Body of pancreas (tissue), 4 donors: ENCODE data around the gene C1orf94. TPM values are rescaled to one million over a fixed set of nuclear protein-coding genes. Genes with fewer than 3 reads are reported as not detected.

Experiments
- ATAC-seq: fragments of 150-250 bp; one replicate; pipeline ENCODE4 v1.9.1; 2016
- DNase-seq, 4 donors: peaks; one replicate each; pipeline ENCODE4 v3.0.0-alpha.2; 2019
- H3K27ac ChIP-seq, 4 donors: fragments of 200-600 bp; sonication (generic); 1 replicate in 3 of 4; 2 replicates in 1 of 4; pipeline versions ENCODE4 v1.5.1 to v1.6.1; 2016 to 2019; ENCODE audit warnings: mild to moderate bottlenecking in 1 of 4, mixed read lengths in 1 of 4, moderate library complexity in 1 of 4
- H3K27me3 ChIP-seq, 2 donors: fragments of 200-600 bp; sonication (generic); one replicate each; pipeline ENCODE4 v1.6.0; 2016; ENCODE audit warnings: mild to moderate bottlenecking in 1 of 2
- H3K36me3 ChIP-seq, 2 donors: fragments of 200-600 bp; sonication (generic); replicated peaks in 1 of 2; 2 replicates each; pipeline ENCODE4 v1.5.1; 2016; ENCODE audit warnings: low read depth in 2 of 2; ENCODE audit not compliant: insufficient read depth in 1 of 2
- H3K4me1 ChIP-seq: fragments of 200-600 bp; sonication (generic); one replicate; pipeline ENCODE4 v1.6.0; 2016
- H3K4me3 ChIP-seq, 2 donors: fragments of 200-600 bp; sonication (generic); 1 replicate in 1 of 2; 2 replicates in 1 of 2; pipeline ENCODE4 v1.5.1; 2016 to 2019
- H3K9me3 ChIP-seq, 3 donors: fragments of 200-600 bp; sonication (generic); 1 replicate in 2 of 3; 2 replicates in 1 of 3; pipeline ENCODE4 v1.5.1; 2016
- POLR2A ChIP-seq, 3 donors: fragments of 450-650 bp; IDR thresholded peaks; one replicate each; pipeline ENCODE4 v1.6.1; 2016; ENCODE audit warnings: antibody characterized with exemption in 3 of 3, mild to moderate bottlenecking in 2 of 3
- WGBS, 2 donors: methylation state at CpG; one replicate each; pipeline ENCODE4 v1.1.5; 2017; 5-methylcytosine and 5-hydroxymethylcytosine counted together
- intact Hi-C: fragments of 100-400 bp; cut with DNase I; formaldehyde crosslinking; loops from one replicate; pipeline ENCODE4 v1.15.1; 2023
- total RNA-seq, 2 donors: library from RNA; depleted of rRNA; stranded (reverse); fragments of >200 nt; gene quantifications; one replicate each; pipeline ENCODE4 v1.1.0, GENCODE V29; 2016
- TF ChIP-seq, protein P1 (sequence below), 7 experiments: fragments of 450-650 bp in 4 of 7; fragments of 200-600 bp in 3 of 7; sonication (generic) in 3 of 7; IDR thresholded peaks; one replicate each; pipeline ENCODE4 v1.5.1; 2016 to 2019; ENCODE audit warnings: antibody characterized with exemption in 7 of 7

C1orf94 gene
- total RNA-seq, 2 donors from 2014 or later = not detected

DNA sequence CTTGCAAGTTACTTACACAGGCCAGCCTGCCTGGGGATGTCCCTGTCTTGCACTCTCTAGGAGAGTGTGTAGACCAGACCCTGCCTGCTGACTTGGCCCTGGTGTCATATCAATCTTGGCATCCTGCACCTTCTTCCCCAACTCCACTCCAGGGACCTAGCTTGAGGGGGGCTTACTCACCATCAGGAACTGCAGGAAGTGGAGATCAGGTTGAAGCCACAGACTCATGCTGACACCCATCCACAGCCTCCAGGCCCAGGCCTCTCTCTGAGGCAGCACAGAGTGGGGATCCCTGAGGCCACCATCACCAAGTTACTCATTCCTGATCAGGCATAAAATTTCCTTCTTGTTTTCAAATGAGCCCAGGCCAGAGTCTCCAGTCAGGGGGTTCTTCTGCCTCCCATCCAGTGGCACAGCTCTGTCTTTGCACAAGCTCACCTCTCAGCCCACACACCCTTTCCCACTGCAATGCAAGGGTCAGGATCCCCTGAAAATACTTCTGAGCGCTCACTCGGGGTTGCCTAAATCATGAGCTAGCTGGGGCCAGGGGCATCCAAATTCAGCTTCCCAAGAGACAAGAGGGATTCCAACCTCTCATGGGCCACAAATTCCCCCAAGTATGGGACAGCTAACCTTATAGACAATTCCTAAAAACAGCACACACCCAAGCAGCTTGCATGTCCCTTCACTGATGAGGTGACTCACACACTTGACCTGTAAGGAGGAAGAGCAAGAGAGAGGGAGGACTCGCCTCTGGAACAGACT is 45.1 kb upstream of the C1orf94 start:
- no peak overlapping the region for H3K27ac ChIP-seq
- intact Hi-C loops = no loop called here
- 74 to 90% methylated on average over 2 to 3 of the region's 3 CpGs for WGBS, 2 donors

DNA sequence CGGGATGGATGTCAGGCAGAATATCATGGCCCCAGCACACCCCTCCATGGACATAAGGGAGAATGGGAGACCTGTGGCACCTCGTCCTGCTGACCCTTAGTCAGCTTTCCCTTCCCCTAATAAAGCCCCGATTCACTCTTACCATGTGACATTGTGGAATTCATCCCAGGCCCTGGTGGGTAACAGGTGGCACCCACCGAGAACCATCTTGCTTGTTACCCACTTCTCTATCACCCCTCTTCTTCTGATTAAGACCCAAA is 44.6 kb upstream of the C1orf94 start:
- intact Hi-C loops = no loop called here
- no peak overlapping the region for H3K4me3 ChIP-seq
- DNase-seq = no peak
- ATAC-seq = no peak
- H3K9me3 ChIP-seq = no peaks in the 10 kb centered on the region
- 77 to 80% methylated on average over 4 of the region's 4 CpGs for WGBS, 2 donors
- no peaks in the 10 kb centered on the region for H3K36me3 ChIP-seq
- H3K4me1 ChIP-seq = no peaks in the 10 kb centered on the region
- H3K27me3 ChIP-seq = no peaks in the 10 kb centered on the region
- TF ChIP-seq, protein P1, sequence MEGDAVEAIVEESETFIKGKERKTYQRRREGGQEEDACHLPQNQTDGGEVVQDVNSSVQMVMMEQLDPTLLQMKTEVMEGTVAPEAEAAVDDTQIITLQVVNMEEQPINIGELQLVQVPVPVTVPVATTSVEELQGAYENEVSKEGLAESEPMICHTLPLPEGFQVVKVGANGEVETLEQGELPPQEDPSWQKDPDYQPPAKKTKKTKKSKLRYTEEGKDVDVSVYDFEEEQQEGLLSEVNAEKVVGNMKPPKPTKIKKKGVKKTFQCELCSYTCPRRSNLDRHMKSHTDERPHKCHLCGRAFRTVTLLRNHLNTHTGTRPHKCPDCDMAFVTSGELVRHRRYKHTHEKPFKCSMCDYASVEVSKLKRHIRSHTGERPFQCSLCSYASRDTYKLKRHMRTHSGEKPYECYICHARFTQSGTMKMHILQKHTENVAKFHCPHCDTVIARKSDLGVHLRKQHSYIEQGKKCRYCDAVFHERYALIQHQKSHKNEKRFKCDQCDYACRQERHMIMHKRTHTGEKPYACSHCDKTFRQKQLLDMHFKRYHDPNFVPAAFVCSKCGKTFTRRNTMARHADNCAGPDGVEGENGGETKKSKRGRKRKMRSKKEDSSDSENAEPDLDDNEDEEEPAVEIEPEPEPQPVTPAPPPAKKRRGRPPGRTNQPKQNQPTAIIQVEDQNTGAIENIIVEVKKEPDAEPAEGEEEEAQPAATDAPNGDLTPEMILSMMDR (IDR thresholded peaks at IDR 0.05) = no peak
- no peak for TF ChIP-seq POLR2A (IDR thresholded peaks at IDR 0.05)
- H3K27ac ChIP-seq = no peak overlapping the region

More for the DNA sequence above, 45.1 kb upstream of the C1orf94 start:
- DNase-seq (no peak), ATAC-seq (no peak)
- Histone ChIP-seq H3K4me3 (no peak overlapping the region), H3K4me1 (no peaks in the 10 kb centered on the region), H3K36me3 (no peaks in the 10 kb centered on the region), H3K27me3 (no peaks in the 10 kb centered on the region), H3K9me3 (no peaks in the 10 kb centered on the region)
- TF ChIP-seq, protein P1 (IDR thresholded peaks at IDR 0.05) = no peak
- no peak for TF ChIP-seq POLR2A (IDR thresholded peaks at IDR 0.05)

DNA sequence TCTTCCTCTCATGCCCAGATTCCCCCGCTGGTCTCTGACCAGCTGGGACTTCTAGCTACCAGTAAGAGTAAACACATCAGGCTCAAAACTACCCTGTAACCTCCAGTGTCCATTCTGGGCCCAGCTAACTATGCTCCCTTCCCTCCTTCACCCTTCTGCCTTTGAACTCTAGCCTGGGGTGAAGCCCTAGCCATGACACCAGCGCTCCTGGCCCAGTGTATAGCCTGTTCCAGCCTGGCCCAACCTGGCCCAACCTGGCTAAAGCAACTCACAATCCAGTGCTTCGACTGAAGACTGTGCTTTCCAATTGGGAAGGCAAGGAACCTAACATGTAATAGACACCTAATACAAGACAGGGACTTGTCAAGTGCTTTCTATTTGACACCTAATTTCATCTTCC is 39.3 kb upstream of the C1orf94 start:
- H3K4me3 ChIP-seq = no peak overlapping the region
- H3K27me3 ChIP-seq = no peaks in the 10 kb centered on the region
- DNase-seq (no peak), ATAC-seq (no peak)
- no peak for TF ChIP-seq POLR2A (IDR thresholded peaks at IDR 0.05)
- TF ChIP-seq, protein P1 (IDR thresholded peaks at IDR 0.05) = no peak
- no peaks in the 10 kb centered on the region for H3K9me3 ChIP-seq
- WGBS, 2 donors = 69 to 76% methylated on average over 3 of the region's 3 CpGs
- no peaks in the 10 kb centered on the region for H3K36me3 ChIP-seq
- intact Hi-C loops = no loop called here
- no peaks in the 10 kb centered on the region for H3K4me1 ChIP-seq
- no peak overlapping the region for H3K27ac ChIP-seq

- WGBS, 2 donors = 54 to 55% methylated on average over 7 of the region's 7 CpGs
- Histone ChIP-seq H3K27ac (no peak overlapping the region), H3K4me3 (no peak overlapping the region), H3K9me3 (no peaks in the 10 kb centered on the region), H3K4me1 (no peaks in the 10 kb centered on the region), H3K36me3 (no peaks in the 10 kb centered on the region), H3K27me3 (no peaks in the 10 kb centered on the region)
- no peak for TF ChIP-seq POLR2A (IDR thresholded peaks at IDR 0.05)
- TF ChIP-seq, protein P1 (IDR thresholded peaks at IDR 0.05) = no peak
- intact Hi-C loops = no loop called here
- DNase-seq = no peak
- ATAC-seq = no peak
Measured at GRCh38 chr1:34140011-34140676, 36.6 kb upstream of the C1orf94 start.

GRCh38 chr1:34143975-34144374 is 32.7 kb upstream of the C1orf94 start:
- H3K9me3 ChIP-seq = no peaks in the 10 kb centered on the region
- no peak overlapping the region for H3K4me3 ChIP-seq
- DNase-seq = peak in 1 of 4 donors; percentile 32
- H3K27me3 ChIP-seq = no peaks in the 10 kb centered on the region
- H3K27ac ChIP-seq = no peak overlapping the region
- 36 to 37% methylated on average over 2 of the region's 2 CpGs for WGBS, 2 donors
- ATAC-seq = no peak
- H3K4me1 ChIP-seq = no peaks in the 10 kb centered on the region
- intact Hi-C loops = no loop called here
- TF ChIP-seq POLR2A (IDR thresholded peaks at IDR 0.05) = no peak
- TF ChIP-seq, protein P1 (IDR thresholded peaks at IDR 0.05) = no peak
- no peaks in the 10 kb centered on the region for H3K36me3 ChIP-seq
